H9 (cell line): ENCODE data around the gene PRR5L. TPM values are rescaled to one million over a fixed set of nuclear protein-coding genes. Genes with fewer than 3 reads are reported as not detected.

Source experiments
- DNase-seq: peaks from one replicate; pipeline ENCODE4 v3.0.0-alpha.2; 2017
- H2AFZ ChIP-seq: one replicate; pipeline ENCODE4 v1.6.1; 2013; ENCODE audit warnings: mild to moderate bottlenecking, low read length, control low read depth, moderate library complexity
- H2AK5ac ChIP-seq: 2 replicates; pipeline ENCODE4 v1.6.1; 2013; ENCODE audit warnings: low read length, control low read depth, mixed read lengths; ENCODE audit not compliant: insufficient read length
- H2BK120ac ChIP-seq: one replicate; pipeline ENCODE4 v1.6.1; 2013; ENCODE audit warnings: low read depth, mild to moderate bottlenecking, low read length, control low read depth, inconsistent platforms; ENCODE audit not compliant: poor library complexity, severe bottlenecking
- H2BK12ac ChIP-seq: 2 replicates; pipeline ENCODE4 v1.6.1; 2013; ENCODE audit warnings: low read length, control low read depth, mixed read lengths, low read depth; ENCODE audit not compliant: insufficient read length
- H2BK15ac ChIP-seq: 2 replicates; pipeline ENCODE4 v1.6.1; 2013; ENCODE audit warnings: low read depth, low read length, control low read depth
- H2BK20ac ChIP-seq: one replicate; pipeline ENCODE4 v1.6.1; 2013; ENCODE audit warnings: low read depth, mild to moderate bottlenecking, low read length, control low read depth, inconsistent platforms; ENCODE audit not compliant: poor library complexity, severe bottlenecking
- H2BK5ac ChIP-seq: 2 replicates; pipeline ENCODE4 v1.6.1; 2013; ENCODE audit warnings: low read length, control low read depth, mixed read lengths; ENCODE audit not compliant: insufficient read length
- H3K14ac ChIP-seq: 2 replicates; pipeline ENCODE4 v1.6.1; 2013; ENCODE audit warnings: low read length, control low read depth; ENCODE audit not compliant: insufficient read depth
- H3K18ac ChIP-seq: 2 replicates; pipeline ENCODE4 v1.6.1; 2013; ENCODE audit warnings: low read depth, mild to moderate bottlenecking, mixed read lengths, low read length, control low read depth; ENCODE audit not compliant: insufficient read length
- H3K23ac ChIP-seq: 2 replicates; pipeline ENCODE4 v1.6.1; 2013; ENCODE audit warnings: low read length, control low read depth, mixed read lengths, low read depth; ENCODE audit not compliant: insufficient read length
- H3K23me2 ChIP-seq: 2 replicates; pipeline ENCODE4 v1.6.1; 2013; ENCODE audit warnings: low read depth, mild to moderate bottlenecking, mixed read lengths, low read length, control low read depth; ENCODE audit not compliant: insufficient read length, poor library complexity, severe bottlenecking
- H3K27ac ChIP-seq: 2 replicates; pipeline ENCODE4 v1.5.1; 2013; ENCODE audit warnings: low read length, control low read depth, mixed read lengths, low read depth; ENCODE audit not compliant: insufficient read length
- H3K27me3 ChIP-seq: 2 replicates; pipeline ENCODE4 v1.6.1; 2013; ENCODE audit warnings: low read length, control low read depth, inconsistent platforms; ENCODE audit not compliant: insufficient read depth
- H3K4ac ChIP-seq: 2 replicates; pipeline ENCODE4 v1.6.1; 2013; ENCODE audit warnings: low read depth, mild to moderate bottlenecking, control low read depth, inconsistent platforms, low read length, moderate library complexity
- H3K4me1 ChIP-seq: 2 replicates; pipeline ENCODE4 v1.6.1; 2013; ENCODE audit warnings: low read length, control low read depth, inconsistent platforms; ENCODE audit not compliant: insufficient read depth
- H3K4me2 ChIP-seq: 2 replicates; pipeline ENCODE4 v1.6.1; 2013; ENCODE audit warnings: low read length, control low read depth, mixed read lengths; ENCODE audit not compliant: insufficient read length, insufficient read depth
- H3K56ac ChIP-seq: 2 replicates; pipeline ENCODE4 v1.6.1; 2013; ENCODE audit warnings: low read depth, mild to moderate bottlenecking, mixed read lengths, low read length, control low read depth; ENCODE audit not compliant: insufficient read length
- H3K79me1 ChIP-seq: 2 replicates; pipeline ENCODE4 v1.6.1; 2013; ENCODE audit warnings: low read depth, mild to moderate bottlenecking, moderate library complexity, low read length, control low read depth, inconsistent platforms; ENCODE audit not compliant: insufficient read depth, poor library complexity, severe bottlenecking
- H3K79me2 ChIP-seq: 2 replicates; pipeline ENCODE4 v1.6.1; 2013; ENCODE audit warnings: low read length, control low read depth, inconsistent platforms; ENCODE audit not compliant: insufficient read depth
- H3K9ac ChIP-seq: 2 replicates; pipeline ENCODE4 v1.6.1; 2013; ENCODE audit warnings: low read length, control low read depth, mixed read lengths; ENCODE audit not compliant: insufficient read length; ENCODE audit errors: extremely low read depth
- H3K9me3 ChIP-seq: one replicate; pipeline ENCODE4 v1.6.1; 2013; ENCODE audit warnings: low read depth, low read length, inconsistent platforms; ENCODE audit not compliant: control insufficient read depth
- H3T11ph ChIP-seq: one replicate; pipeline ENCODE4 v1.6.1; 2013; ENCODE audit warnings: mild to moderate bottlenecking, low read length, control low read depth, inconsistent platforms
- H4K20me1 ChIP-seq: one replicate; pipeline ENCODE4 v1.6.1; 2013; ENCODE audit not compliant: control insufficient read depth, insufficient read length, insufficient read depth
- H4K5ac ChIP-seq: 2 replicates; pipeline ENCODE4 v1.6.1; 2013; ENCODE audit warnings: low read depth, mild to moderate bottlenecking, mixed read lengths, low read length, control low read depth; ENCODE audit not compliant: insufficient read length
- H4K8ac ChIP-seq: replicated peaks from 2 replicates; pipeline ENCODE4 v1.6.1; 2013; ENCODE audit warnings: low read length, control low read depth, mixed read lengths, low read depth; ENCODE audit not compliant: insufficient read length
- H4K91ac ChIP-seq: 2 replicates; pipeline ENCODE4 v1.6.1; 2013; ENCODE audit warnings: low read depth, mild to moderate bottlenecking, moderate library complexity, mixed read lengths, low read length, control low read depth; ENCODE audit not compliant: insufficient read length
- H3K27ac Mint-ChIP-seq, 3 experiments: 2 replicates in 2 of 3; 3 replicates in 1 of 3; pipeline ENCODE4 v1.8.0; 2020 to 2021; ENCODE audit warnings: mixed read lengths in 3 of 3, mild to moderate bottlenecking in 1 of 3, moderate library complexity in 1 of 3
- H3K27me3 Mint-ChIP-seq: 2 replicates; pipeline ENCODE4 v1.8.0; 2021; ENCODE audit warnings: low read depth, mild to moderate bottlenecking, moderate library complexity, mixed read lengths
- H3K36me3 Mint-ChIP-seq, 3 experiments: 2 replicates in 2 of 3; 3 replicates in 1 of 3; pipeline ENCODE4 v1.8.0; 2020 to 2021; ENCODE audit warnings: low read depth in 3 of 3, mixed read lengths in 3 of 3; ENCODE audit not compliant: insufficient read depth in 1 of 3
- H3K4me1 Mint-ChIP-seq, 2 experiments: 2 replicates each; pipeline ENCODE4 v1.8.0; 2020; ENCODE audit warnings: mixed read lengths in 2 of 2
- H3K4me3 Mint-ChIP-seq, 2 experiments: 2 replicates in 1 of 2; 3 replicates in 1 of 2; pipeline ENCODE4 v1.8.0; 2020 to 2021; ENCODE audit warnings: mild to moderate bottlenecking in 2 of 2, mixed read lengths in 2 of 2, moderate library complexity in 1 of 2
- H3K9me3 Mint-ChIP-seq, 2 experiments: 2 replicates in 1 of 2; 3 replicates in 1 of 2; pipeline ENCODE4 v1.8.0; 2020; ENCODE audit warnings: mild to moderate bottlenecking in 2 of 2, mixed read lengths in 2 of 2, moderate library complexity in 1 of 2
- CTCF ChIP-seq: fragments of 200-600 bp; sonication (generic); conservative IDR thresholded peaks from 3 replicates; pipeline ENCODE4 v1.8.0; 2021; ENCODE audit warnings: antibody characterized with exemption, mild to moderate bottlenecking
- WGBS: extraction: QIAGEN DNeasy Blood & Tissue Kit; methylation state at CpG from one replicate; pipeline ENCODE4 v1.1.7; 2013; ENCODE audit warnings: missing lambda C conversion rate, low lambda C conversion rate, mixed read lengths; ENCODE audit not compliant: insufficient read length; ENCODE audit errors: extremely low coverage; 5-methylcytosine and 5-hydroxymethylcytosine counted together
- total RNA-seq: library from RNA; stranded (reverse); gene quantifications from 2 replicates; pipeline ENCODE4 v1.2.1, GENCODE V29; 2021

Gene PRR5L
- total RNA-seq, 1 experiment from 2014 or later, result 5.6 TPM

GRCh38 chr11:36296884-36297543, 926 bp downstream of the PRR5L start:
- Histone ChIP-seq H3K23ac (no peak overlapping the region), H2BK12ac (no peak overlapping the region), H2BK20ac (no peak overlapping the region), H3K27ac (no peak overlapping the region), H3K18ac (no peak overlapping the region), H2BK15ac (no peak overlapping the region), H3T11ph (no peak overlapping the region), H4K5ac (no peak overlapping the region), H2BK5ac (no peak overlapping the region), H4K8ac (no peak overlapping the region), H3K79me2 (no peaks in the 10 kb centered on the region), H3K23me2 (no peaks in the 10 kb centered on the region), H3K9me3 (no peaks in the 10 kb centered on the region), H3K79me1 (no peaks in the 10 kb centered on the region), H2AK5ac (no peak overlapping the region), H3K4me2 (no peak overlapping the region), H3K14ac (no peak overlapping the region), H2AFZ (no peak overlapping the region), H3K27me3 (no peaks in the 10 kb centered on the region), H4K20me1 (no peaks in the 10 kb centered on the region), H3K56ac (no peak overlapping the region), H2BK120ac (no peak overlapping the region), H4K91ac (no peak overlapping the region), H3K4ac (no peak overlapping the region), H3K4me1 (no peaks in the 10 kb centered on the region), H3K9ac (no peak overlapping the region)
- H3K27me3 Mint-ChIP-seq, result peaks cover 4% of the 10 kb centered on the region
- DNase-seq, result no peak
- peaks cover 11 to 13% of the 10 kb centered on the region in 2 experiments for H3K4me1 Mint-ChIP-seq
- H3K4me3 Mint-ChIP-seq, result no peak overlapping the region
- no peak overlapping the region for H3K27ac Mint-ChIP-seq
- WGBS, result no CpG with 5 or more reads among the region's 8 CpGs
- H3K9me3 Mint-ChIP-seq, result peaks cover 0 to 2% of the 10 kb centered on the region in 2 experiments; a peak in 2 of 5 replicates
- H3K36me3 Mint-ChIP-seq, result peaks cover 0 to 6% (median 2%) of the 10 kb centered on the region in 3 experiments; a peak in 3 of 7 replicates
- no peak for TF ChIP-seq CTCF
